Smooth muscle cell of the umbilical artery (primary cell): ENCODE data around the gene SCYGR7. TPM values are rescaled to one million over a fixed set of nuclear protein-coding genes. Genes with fewer than 3 reads are reported as not detected.

Experiments
- total RNA-seq: library from RNA; depleted of rRNA; stranded (reverse); fragments of >200 nt; gene quantifications from 2 replicates; pipeline ENCODE4 v1.2.3, GENCODE V29; 2014

Gene SCYGR7
- total RNA-seq = not detected in 2 replicates

GRCh38 chr2:227728035-227728434 is at the start of gene SCYGR7:
Gene SCYGR7 (plus strand): TSS chr2:227728335. CDS start chr2:227728335, 0 bp downstream.

DNA sequence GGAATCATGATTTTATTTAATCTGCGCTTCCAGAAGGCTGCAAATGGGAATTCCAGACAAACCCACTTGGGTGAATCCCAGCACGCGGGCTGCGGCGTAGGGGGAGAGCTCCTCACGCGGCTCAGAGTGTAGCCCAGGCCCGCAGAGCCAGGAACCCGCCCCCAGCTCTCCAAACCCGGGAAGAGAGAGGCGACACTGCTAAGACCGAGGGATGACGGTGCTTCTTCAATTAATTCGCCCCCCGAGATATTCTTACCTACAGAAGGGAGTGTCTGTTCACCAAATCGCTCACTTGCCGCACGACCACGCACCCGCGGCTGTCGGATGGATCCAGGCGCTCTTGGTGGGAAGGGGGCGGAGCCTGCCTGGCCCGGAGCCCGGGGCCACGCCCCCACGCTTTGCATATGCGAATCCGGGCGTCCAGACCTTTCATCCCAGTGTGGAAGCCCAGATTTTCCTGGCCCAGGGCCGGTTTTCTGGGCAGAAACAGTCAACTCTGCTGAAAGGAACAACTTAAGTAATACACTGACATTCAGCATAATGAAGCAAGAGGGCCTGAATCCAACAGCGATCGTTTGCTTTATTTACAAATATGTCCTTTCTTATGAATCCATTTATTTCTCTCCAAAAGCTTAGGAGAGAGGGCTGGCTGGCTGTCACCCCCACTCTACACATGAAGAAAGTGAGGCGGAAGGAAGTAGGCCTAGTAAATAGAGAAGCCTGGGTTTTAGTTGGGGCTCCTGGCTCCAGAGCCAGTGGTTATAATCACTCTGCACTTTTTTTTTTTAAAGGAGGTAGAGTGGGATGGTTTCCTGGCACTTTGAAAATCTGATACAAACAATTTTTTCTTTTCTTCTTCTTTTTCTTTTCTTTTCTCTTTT is 10.2 kb upstream of the SCYGR7 start, which contains the start of gene SLC19A3:
TSS of gene SLC19A3 (minus strand) at position 342 of the 881 bp plus-strand sequence. CDS start 15,710 bp downstream, outside the sequence.

GRCh38 chr2:227724394-227725039 is 3.6 kb upstream of the SCYGR7 start, which contains the start of gene SCYGR6:
Gene SCYGR6 (minus strand): TSS chr2:227724757. CDS start chr2:227724757, 0 bp downstream.

GRCh38 chr2:227745594-227745993 is 17.5 kb downstream of the SCYGR7 start, which contains the start of gene SCYGR8:
Gene SCYGR8 (plus strand): TSS chr2:227745894. CDS start chr2:227745894, 0 bp downstream.

Other genes with a start within 250 kb of the SCYGR7 start
- gene SCYGR2, start 129.4 kb upstream of the SCYGR7 start, total RNA-seq = not detected in 2 replicates
- not detected in 2 replicates for gene SCYGR3, start 113.5 kb upstream of the SCYGR7 start, total RNA-seq
- gene SCYGR4, start 110.8 kb upstream of the SCYGR7 start, total RNA-seq = not detected in 2 replicates
- gene SCYGR5, start 61.5 kb upstream of the SCYGR7 start, total RNA-seq = not detected in 2 replicates
- 0.18 and 2.4 TPM in 2 replicates for gene SLC19A3, start 10.3 kb upstream of the SCYGR7 start, total RNA-seq
- not detected in 2 replicates for gene SCYGR6, start 3.6 kb upstream of the SCYGR7 start, total RNA-seq
- not detected in 2 replicates for gene SCYGR8, start 17.6 kb downstream of the SCYGR7 start, total RNA-seq
- 0.92 and 3.0 TPM in 2 replicates for gene CCL20, start 85.5 kb downstream of the SCYGR7 start, total RNA-seq
- gene DAW1, start 143.3 kb downstream of the SCYGR7 start, total RNA-seq = 0.59 and 2.4 TPM in 2 replicates